ENCODE results near the gene AP5B1. TPM values are rescaled to one million over a fixed set of nuclear protein-coding genes. Genes with fewer than 3 reads are reported as not detected.

AP5B1 gene
- total RNA-seq, 1 experiment from 2014 or later: 19.5 TPM

GRCh38 chr11:65822776-65823528 lies 42.2 kb upstream of the AP5B1 start:
- Histone ChIP-seq H3K9me3 (ENCODE audit: control insufficient read depth in 1 of 2, insufficient read depth in 1 of 2, low read depth in 1 of 2, low read length in 2 of 2) (no peaks in the 10 kb centered on the region), H3K79me2 (ENCODE audit: insufficient read depth, low read length) (no peaks in the 10 kb centered on the region), H3K4me1 (ENCODE audit: control insufficient read depth in 1 of 2, insufficient read depth in 2 of 2, low read length in 2 of 2) (no peaks in the 10 kb centered on the region; a peak in 1 of 4 replicates), H3K4me3 (replicated peaks in 1 of 2; ENCODE audit: low read depth in 1 of 2, low read length in 2 of 2) (no peak overlapping the region), H2AFZ (ENCODE audit: low read depth, low read length, poor library complexity, severe bottlenecking) (no peak overlapping the region), H3K4me2 (ENCODE audit: low read length) (no peak overlapping the region), H3K27me3 (ENCODE audit: insufficient read depth, low read length) (no peaks in the 10 kb centered on the region), H3K27ac (ENCODE audit: low read depth, low read length) (no peak overlapping the region), H4K20me1 (ENCODE audit: insufficient read depth) (no peaks in the 10 kb centered on the region), H3K36me3 (ENCODE audit: control insufficient read depth in 1 of 2, insufficient read depth in 2 of 2, low read length in 2 of 2) (no peaks in the 10 kb centered on the region), H3K9me2 (ENCODE audit: insufficient read depth) (no peaks in the 10 kb centered on the region), H3K9ac (ENCODE audit: low read length) (no peak overlapping the region)
- ATAC-seq (no peak), DNase-seq (ENCODE audit: low read depth, low spot score) (no peak)
- BruUV-seq (replicated peaks): no TSS peak
- TF ChIP-seq CEBPB (IDR thresholded peaks at IDR 0.05; ENCODE audit: low read depth) (no peak), SIN3A (IDR thresholded peaks at IDR 0.05; ENCODE audit: low read depth) (no peak), CTCF (IDR thresholded peaks at IDR 0.05 in 2 of 3, conservative IDR thresholded peaks at IDR 0.05 in 1 of 3; ENCODE audit: borderline replicate concordance in 1 of 3, insufficient read depth in 1 of 3, low read depth in 2 of 3, low read length in 2 of 3) (no peak), EZH2 (IDR thresholded peaks at IDR 0.05) (no peak), ZFX (IDR thresholded peaks at IDR 0.05) (no peak), FOSL1 (IDR thresholded peaks at IDR 0.05; ENCODE audit: low read depth) (no peak), SP1 (IDR thresholded peaks at IDR 0.05; ENCODE audit: low read depth) (no peak), RAD21 (IDR thresholded peaks at IDR 0.05; ENCODE audit: low read depth) (no peak), SRF (IDR thresholded peaks at IDR 0.05; ENCODE audit: low read depth) (no peak), YY1 (IDR thresholded peaks at IDR 0.05; ENCODE audit: extremely low read depth, insufficient replicate concordance, low read depth, low read length) (no peak), POLR2A (IDR thresholded peaks at IDR 0.05; ENCODE audit: borderline replicate concordance, extremely low read depth, insufficient read depth, insufficient read length) (no peak), POLR2AphosphoS5 (IDR thresholded peaks at IDR 0.05; ENCODE audit: low read depth, low read length) (no peak), EZH2phosphoT487 (IDR thresholded peaks at IDR 0.05; ENCODE audit: borderline replicate concordance) (no peak), REST (IDR thresholded peaks at IDR 0.05; ENCODE audit: low read depth) (no peak), ZNF274 (IDR thresholded peaks at IDR 0.05; ENCODE audit: low read depth, low read length) (no peak), EGR1 (IDR thresholded peaks at IDR 0.05; ENCODE audit: low read depth) (no peak)
- TF ChIP-seq, protein P1, sequence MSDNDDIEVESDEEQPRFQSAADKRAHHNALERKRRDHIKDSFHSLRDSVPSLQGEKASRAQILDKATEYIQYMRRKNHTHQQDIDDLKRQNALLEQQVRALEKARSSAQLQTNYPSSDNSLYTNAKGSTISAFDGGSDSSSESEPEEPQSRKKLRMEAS (IDR thresholded peaks at IDR 0.05): no peak
- ChIA-PET CTCF (interaction anchor here (0.7 to 1.5 kb wide), 3 partner anchors 43 to 66 kb away, joined by 3 to 4 read pairs (median 3); partner anchors contain the start of gene FIBP), RAD21 (ENCODE audit: low non-redundant PET in 1 of 2, low total read pairs in 2 of 2, uncharacterized antibody in 2 of 2, unreplicated experiment in 2 of 2) (no interaction called here), POLR2A (no interaction called here)
- intact Hi-C loops (cut with micrococcal nuclease): no loop called here

Measured in HCT116 (cell line).